SK-N-SH (cell line): ENCODE measurements around the gene CP.

ENCODE experiments used
- EZH2phosphoT487 ChIP-seq: fragments of 200-600 bp; sonication (generic); IDR thresholded peaks from 2 replicates; pipeline ENCODE4 v1.6.1; 2017; ENCODE audit warnings: low read depth, mixed run types, mild to moderate bottlenecking, antibody characterized with exemption, moderate library complexity, borderline replicate concordance
- GATA2 ChIP-seq: sonication (generic); formaldehyde crosslinking; IDR thresholded peaks from 2 replicates; pipeline ENCODE4 v1.5.0; 2020; ENCODE audit warnings: mild to moderate bottlenecking, missing genetic modification reagents
- JUND ChIP-seq: IDR thresholded peaks from 2 replicates; pipeline ENCODE4 v1.4.0; 2012
- POLR2AphosphoS5 ChIP-seq: IDR thresholded peaks from 2 replicates; pipeline ENCODE4 v1.6.1; 2012; ENCODE audit warnings: low read depth, low read length
- RAD21 ChIP-seq: IDR thresholded peaks from 2 replicates; pipeline ENCODE4 v1.6.1; 2012; ENCODE audit warnings: mild to moderate bottlenecking, low read length
- RCOR1 ChIP-seq: fragments of 150-350 bp; IDR thresholded peaks from 2 replicates; pipeline ENCODE4 v1.6.1; 2017; ENCODE audit warnings: antibody characterized with exemption, low read length
- RFX5 ChIP-seq: IDR thresholded peaks from 2 replicates; pipeline ENCODE4 v1.6.1; 2012; ENCODE audit warnings: mild to moderate bottlenecking, improper control_type of control experiment, low read length
- RXRA ChIP-seq: IDR thresholded peaks from 2 replicates; pipeline ENCODE4 v1.4.0; 2012; ENCODE audit warnings: low read depth, mild to moderate bottlenecking, borderline replicate concordance
- SIN3A ChIP-seq: IDR thresholded peaks from 2 replicates; pipeline ENCODE4 v1.6.1; 2012; ENCODE audit warnings: low read depth, mild to moderate bottlenecking, low read length, moderate library complexity, borderline replicate concordance
- TAF1 ChIP-seq: IDR thresholded peaks from 2 replicates; pipeline ENCODE4 v1.6.1; 2012; ENCODE audit warnings: low read depth, mild to moderate bottlenecking, low read length, moderate library complexity, borderline replicate concordance
- TEAD4 ChIP-seq: IDR thresholded peaks from 2 replicates; pipeline ENCODE4 v1.4.0; 2012; ENCODE audit warnings: mild to moderate bottlenecking, borderline replicate concordance; ENCODE audit not compliant: insufficient read depth
- YY1 ChIP-seq: IDR thresholded peaks from 2 replicates; pipeline ENCODE4 v1.4.0; 2012; ENCODE audit warnings: low read depth, mild to moderate bottlenecking
- TF ChIP-seq, protein P1 (sequence below): IDR thresholded peaks from 2 replicates; pipeline ENCODE4 v1.4.0; 2012; ENCODE audit warnings: low read depth, borderline replicate concordance
- TF ChIP-seq, protein P2 (sequence below): fragments of 200-600 bp; sonication (generic); IDR thresholded peaks from 2 replicates; pipeline ENCODE4 v1.6.1; 2017; ENCODE audit warnings: antibody characterized with exemption, mild to moderate bottlenecking, moderate library complexity

DNA sequence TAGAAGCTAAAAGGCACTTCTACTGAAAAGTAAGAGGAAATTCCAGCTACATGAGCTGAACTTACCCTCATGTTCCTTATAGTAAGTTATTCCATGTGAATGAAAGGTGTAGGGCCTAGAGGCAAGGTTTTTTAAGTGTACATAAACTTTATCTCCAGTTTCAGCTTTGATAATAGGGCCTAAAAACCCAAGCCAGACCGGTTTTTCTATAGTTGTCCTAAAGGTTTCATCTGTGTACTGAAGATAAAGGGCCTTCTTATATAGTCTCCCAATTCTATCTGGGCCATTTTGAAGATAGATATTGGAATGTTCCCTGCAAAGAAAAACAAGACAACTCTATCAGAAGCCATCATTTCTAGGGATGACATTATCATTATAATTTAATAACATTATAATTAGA lies 9.2 kb downstream of the CP start:
- TF ChIP-seq POLR2AphosphoS5 (no peak), RAD21 (no peak), RFX5 (no peak), EZH2phosphoT487 (no peak), GATA2 (CRISPR knock-in tag) (no peak), TEAD4 (no peak), SIN3A (no peak), JUND (no peak), RXRA (no peak), YY1 (no peak), TAF1 (no peak), RCOR1 (no peak)
- TF ChIP-seq, protein P1, sequence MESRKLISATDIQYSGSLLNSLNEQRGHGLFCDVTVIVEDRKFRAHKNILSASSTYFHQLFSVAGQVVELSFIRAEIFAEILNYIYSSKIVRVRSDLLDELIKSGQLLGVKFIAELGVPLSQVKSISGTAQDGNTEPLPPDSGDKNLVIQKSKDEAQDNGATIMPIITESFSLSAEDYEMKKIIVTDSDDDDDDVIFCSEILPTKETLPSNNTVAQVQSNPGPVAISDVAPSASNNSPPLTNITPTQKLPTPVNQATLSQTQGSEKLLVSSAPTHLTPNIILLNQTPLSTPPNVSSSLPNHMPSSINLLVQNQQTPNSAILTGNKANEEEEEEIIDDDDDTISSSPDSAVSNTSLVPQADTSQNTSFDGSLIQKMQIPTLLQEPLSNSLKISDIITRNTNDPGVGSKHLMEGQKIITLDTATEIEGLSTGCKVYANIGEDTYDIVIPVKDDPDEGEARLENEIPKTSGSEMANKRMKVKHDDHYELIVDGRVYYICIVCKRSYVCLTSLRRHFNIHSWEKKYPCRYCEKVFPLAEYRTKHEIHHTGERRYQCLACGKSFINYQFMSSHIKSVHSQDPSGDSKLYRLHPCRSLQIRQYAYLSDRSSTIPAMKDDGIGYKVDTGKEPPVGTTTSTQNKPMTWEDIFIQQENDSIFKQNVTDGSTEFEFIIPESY, result no peak
- TF ChIP-seq, protein P2, sequence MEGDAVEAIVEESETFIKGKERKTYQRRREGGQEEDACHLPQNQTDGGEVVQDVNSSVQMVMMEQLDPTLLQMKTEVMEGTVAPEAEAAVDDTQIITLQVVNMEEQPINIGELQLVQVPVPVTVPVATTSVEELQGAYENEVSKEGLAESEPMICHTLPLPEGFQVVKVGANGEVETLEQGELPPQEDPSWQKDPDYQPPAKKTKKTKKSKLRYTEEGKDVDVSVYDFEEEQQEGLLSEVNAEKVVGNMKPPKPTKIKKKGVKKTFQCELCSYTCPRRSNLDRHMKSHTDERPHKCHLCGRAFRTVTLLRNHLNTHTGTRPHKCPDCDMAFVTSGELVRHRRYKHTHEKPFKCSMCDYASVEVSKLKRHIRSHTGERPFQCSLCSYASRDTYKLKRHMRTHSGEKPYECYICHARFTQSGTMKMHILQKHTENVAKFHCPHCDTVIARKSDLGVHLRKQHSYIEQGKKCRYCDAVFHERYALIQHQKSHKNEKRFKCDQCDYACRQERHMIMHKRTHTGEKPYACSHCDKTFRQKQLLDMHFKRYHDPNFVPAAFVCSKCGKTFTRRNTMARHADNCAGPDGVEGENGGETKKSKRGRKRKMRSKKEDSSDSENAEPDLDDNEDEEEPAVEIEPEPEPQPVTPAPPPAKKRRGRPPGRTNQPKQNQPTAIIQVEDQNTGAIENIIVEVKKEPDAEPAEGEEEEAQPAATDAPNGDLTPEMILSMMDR, result no peak
